GM21367 (cell line): ENCODE results near the gene SLC9A9.

Experiments
- ATAC-seq: cut with Tn5 transposase; IDR thresholded peaks from one replicate; pipeline ENCODE4 v1.9.1; 2021; ENCODE audit not compliant: unreplicated experiment

Gene SLC9A9

DNA sequence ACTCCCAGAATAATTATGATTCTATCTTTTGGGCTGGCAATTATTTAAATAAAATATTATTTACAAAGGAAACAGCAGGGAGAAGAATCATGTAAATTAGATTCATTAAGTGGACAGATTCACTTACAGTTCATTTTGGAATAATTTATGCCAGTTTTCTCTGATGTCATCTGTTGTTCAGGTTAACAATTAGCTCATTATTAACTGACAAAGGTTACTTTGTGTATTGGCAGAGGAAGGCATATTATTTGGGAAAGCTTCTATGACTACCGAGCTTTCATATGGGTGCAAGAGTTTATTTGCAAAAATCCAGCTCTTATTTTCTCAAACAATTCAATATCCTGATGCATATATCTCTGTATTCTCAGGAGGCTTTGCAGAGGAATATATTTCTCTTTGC is 504.3 kb downstream of the SLC9A9 start:
- no peak for ATAC-seq

DNA sequence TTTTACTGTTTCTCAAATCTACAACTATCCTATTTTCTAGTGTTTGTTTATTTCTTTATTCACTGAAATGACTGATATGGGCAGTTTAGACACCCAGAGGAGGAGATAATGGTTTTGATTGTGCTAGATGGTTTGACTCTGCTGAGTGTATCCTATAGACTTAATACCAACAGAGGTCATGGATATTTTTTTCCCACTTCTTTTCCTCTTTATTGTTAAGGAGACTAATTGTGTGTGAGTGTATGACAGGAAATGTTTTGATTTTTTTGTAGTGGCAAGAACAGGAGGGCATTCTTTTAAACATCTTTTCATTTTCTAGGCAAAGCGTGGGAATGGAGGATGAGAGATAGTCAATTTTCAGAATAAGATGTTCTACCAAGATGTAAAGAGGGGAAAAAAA is 505.2 kb downstream of the SLC9A9 start:
- ATAC-seq, result no peak

DNA sequence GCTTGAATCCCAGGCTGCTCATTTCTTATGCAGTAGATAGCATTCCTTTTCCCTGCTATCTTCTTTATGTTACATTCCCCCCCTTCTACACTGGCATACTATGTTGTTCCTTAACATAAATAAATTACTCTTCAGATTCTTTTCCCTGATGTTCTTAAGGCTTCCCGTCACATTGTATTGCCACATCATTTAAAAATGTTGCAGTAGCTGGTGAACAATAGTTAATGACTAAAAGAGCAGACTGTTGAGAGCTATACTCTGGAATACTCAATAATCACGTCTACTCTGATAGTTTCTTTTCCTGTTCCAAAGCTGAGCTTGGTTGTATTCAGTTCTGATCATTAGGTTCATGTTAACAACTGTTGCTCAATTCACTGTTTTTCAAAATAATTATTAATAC is 508.8 kb downstream of the SLC9A9 start:
- ATAC-seq, result no peak

DNA sequence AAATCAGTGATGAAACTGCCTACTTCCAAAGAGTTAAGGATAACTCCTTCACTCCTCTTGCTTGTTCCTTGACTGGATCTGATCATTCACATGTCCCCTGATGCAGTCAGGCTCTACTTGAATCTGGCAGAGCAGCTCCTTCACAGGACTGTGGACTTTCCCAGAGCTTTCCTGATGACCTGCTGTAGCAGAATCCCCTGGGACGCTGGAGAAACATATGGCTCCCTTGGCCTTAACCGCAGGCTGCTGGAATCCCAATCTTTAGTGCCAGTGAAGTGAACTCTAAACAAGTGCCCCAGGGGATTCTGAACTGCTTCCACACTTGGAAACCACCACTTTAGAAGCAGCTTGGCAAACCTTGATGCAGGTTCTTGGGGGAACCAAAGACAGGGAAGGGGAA is 510.9 kb downstream of the SLC9A9 start:
- ATAC-seq, result no peak

DNA sequence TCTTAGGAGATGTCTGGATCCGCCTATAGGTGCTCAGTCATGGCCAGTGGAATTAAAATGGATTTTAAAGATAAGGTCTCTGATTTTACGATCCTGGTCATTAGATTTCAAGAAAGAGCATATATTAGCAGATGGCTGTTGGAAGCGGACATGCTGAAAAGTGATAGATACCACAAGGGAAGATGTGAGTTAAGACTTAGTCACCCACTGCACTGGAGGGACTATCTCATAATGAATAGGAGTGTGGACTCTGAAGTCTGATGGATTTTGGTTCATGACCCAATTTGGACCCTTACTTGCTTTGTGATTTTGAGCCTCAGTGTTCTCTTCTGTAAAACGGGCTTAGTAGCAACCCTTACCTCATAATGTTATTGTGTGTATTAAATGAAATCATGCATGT is 514.0 kb downstream of the SLC9A9 start:
- ATAC-seq, result no peak

DNA sequence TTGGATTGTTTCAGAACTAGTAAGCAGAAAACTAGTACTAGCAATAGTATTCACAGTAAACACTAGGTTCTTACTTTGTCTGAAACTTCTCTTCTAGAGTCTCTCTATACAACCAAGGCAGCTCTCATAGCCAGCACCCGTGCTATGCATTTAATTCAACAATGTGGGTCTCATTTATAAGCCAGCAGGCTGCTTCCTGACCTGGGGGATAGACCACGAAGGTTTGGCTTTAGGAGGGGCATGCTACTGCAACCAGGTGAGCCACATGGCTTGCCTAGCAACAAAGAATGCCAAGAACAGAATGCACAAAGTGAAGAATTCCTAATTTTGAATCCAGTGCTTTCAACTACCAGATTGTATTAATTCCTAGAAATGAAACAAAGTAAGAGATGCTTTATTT is 514.9 kb downstream of the SLC9A9 start:
- ATAC-seq, result no peak

DNA sequence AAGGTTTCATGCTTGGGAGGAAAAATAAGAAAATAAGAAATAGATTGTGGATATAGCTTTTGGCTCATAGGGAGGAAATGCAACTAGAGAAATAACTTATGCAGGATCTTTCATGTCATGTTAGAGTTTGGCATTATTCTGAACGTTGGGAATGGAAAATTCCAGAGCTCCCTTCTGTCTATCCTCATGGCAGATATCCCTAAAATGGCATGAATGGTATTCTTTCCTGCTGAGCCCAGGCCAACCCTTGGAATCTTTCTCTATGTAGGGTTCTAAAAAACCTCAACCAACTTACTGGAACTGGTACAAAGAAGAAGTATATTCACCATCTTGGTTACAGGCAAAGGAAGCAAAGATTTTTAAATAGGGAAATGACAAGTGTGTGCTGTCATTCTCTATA is 516.2 kb downstream of the SLC9A9 start:
- ATAC-seq, result no peak

DNA sequence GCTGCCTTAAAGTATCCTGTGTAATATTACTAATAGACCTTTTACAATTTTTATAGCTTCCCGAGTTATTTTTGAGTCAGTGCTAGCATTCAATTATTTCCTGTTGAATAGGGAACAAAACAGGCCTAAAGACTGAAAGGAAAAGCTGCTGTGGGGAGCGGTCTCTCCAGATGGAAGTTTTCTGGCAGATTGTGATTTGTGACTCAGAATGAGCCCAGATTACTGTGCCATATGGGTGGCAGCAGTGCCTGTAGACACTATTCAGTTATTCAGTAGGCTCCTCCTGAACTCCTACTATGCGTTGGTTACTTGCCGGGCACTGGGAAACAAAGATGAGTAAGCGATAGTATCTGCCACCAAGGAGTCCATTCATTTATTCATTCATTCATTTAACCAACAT is 516.9 kb downstream of the SLC9A9 start:
- no peak for ATAC-seq

DNA sequence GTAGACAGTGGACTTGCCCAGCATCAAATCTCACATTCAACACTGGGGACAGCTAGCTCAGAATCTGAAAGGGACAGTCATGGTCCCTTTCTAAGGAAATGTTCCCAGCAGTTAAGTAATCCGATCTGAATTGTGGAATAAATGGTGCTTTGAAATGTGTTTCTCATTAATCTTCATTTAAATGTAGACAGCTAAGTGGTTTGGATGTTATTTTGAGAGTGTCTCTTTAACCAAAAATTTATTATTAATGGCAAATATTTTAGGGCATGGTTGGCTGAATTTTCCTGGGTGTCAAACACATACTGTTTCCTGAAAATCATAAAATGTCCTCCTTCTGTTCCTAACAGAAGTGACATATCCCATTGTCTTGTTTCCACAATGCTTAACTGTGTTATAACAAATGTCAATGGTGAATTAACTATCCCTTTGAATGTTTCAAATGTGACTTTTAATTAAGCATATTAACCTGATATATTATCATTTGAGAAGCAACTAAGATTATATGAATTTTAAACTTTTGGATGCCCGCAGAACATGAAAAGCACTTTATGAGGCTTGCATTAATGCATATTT is 517.9 kb downstream of the SLC9A9 start:
- ATAC-seq, result no peak

DNA sequence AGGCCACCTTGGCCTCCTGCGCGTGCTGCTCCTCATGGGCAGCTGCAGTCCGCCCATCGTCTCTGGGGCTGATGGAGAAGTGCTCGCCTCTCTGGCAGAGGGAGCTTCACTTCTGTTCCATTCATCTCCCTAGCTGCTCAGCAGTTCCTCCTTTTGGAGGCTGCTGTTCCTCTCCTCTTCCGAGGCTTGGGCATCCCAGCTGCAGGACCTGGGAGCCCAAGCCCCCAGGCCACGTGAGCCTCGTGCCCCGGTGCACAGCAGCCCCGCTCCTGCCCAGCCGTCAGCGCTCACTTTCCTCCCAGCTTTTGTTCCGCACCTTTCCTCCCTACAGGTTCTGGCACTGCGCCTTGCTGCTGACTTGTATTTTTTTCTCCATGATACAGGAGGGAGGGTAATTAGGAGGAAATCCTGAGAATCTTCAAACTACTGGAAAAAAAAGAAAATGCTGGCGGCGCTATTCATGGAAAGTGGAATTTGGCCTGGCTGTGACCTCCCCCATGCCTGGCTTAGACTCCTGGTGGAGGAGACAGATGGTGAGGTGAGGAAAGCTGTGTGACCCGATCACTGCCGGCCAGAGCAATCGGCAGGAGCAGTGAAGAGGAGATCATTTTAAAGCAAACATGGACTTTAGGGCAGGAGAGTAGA is 518.6 kb downstream of the SLC9A9 start:
- ATAC-seq, result no peak

DNA sequence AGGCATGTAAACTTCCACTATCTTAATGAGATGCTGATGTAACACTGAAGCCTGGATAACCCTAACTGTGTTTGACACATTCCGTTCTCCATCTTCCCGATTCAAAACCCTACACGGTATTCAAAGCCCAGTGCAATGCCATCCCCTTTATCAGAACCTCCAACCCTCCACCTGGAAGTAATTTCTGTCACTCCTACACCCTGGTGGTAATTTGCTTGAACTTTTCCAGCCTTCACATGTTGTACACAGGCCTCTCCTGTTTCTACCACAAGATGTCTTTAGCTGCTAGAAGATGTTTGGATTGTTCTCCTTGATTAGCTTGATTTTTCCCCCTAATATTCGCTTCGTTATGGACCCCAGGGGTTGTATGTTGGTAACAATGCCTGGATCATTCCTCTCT is 519.8 kb downstream of the SLC9A9 start:
- no peak for ATAC-seq

DNA sequence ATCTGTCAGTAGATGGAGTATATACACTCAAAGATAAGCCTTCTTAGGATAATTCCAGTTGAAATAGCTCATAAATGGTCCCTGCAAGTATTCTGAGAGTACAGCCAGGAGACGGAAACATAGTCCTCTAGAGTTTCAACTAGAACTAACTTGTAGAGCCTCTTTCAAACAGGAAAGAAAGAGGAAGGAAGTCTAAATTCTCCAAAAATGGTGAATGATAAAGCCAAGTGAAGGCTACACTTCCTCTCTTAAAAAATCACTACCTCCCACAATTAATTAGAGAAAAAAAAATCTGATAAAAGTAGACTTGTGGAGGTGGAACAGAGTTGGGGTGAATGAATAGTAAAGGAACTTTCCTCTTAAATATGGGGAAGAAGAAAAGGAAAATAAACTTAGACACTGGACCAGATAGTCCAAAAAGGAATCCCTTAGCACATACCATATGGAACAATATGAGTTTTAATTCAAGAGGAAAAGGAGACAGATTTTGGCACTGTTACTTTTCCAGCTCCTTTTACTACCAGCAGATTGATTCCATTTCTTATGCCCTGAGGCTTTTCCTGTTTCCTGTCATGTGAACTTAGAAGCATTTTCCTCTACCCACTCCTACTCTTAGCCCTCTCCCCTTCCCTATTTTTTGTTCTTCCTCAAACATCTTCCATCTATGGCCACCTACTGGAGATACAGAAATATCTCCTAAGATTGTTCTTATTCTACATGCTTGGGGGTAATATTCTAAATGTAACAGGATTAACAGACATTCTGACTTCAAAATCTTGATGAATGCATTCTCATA is 521.1 kb downstream of the SLC9A9 start:
- ATAC-seq, result no peak

DNA sequence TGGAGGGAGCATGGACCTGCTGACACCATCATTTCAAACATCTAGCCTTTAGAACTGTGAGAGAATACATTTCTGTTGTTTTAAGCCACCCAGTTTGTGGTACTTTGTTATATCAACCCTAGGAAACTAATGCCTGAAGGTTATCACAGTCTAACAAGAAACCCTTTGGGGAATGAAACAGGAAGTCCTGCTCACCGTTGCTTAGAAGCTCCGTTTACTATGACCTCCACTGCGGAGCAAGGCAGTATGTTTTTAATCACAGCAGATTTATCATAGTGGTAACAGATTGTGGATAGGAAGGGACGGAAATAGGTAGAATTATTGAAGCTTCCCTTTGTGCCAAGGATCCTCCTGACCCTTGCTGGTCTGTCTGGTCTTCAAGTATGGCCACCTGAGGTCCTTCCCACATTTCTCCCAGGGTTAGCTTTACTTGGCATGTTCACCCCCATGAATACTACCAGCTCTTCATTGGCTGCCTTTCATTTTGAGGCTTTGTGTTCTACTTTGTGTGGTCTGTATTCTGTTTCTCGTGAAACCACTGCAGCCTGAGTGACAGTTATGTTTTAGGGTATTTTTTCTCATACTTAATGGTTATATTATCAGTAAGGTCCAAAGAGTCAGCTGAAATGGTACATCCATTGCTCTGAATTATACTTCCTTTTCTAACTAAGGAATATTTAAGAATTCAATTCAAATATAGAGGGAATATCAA is 527.1 kb downstream of the SLC9A9 start:
- no peak for ATAC-seq

DNA sequence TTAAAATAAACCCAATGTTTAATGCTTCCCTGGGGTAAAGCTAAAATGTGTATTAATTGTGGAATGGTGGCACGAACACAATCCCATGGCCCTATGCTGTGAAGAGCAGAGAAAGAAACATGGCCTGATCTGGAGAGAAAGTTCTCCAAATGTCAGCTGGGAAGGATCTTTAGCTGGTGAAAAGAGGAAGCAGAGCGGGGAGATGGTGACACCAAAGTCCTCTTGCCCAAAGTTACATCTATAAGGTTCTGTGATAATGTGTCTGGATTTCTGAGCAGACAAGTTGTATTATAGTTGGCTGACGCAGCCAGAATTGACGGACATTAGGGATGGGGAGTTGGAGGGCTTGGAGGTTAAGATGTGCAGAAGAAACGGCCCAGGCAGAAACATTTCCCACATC is 532.5 kb downstream of the SLC9A9 start:
- ATAC-seq, result no peak

DNA sequence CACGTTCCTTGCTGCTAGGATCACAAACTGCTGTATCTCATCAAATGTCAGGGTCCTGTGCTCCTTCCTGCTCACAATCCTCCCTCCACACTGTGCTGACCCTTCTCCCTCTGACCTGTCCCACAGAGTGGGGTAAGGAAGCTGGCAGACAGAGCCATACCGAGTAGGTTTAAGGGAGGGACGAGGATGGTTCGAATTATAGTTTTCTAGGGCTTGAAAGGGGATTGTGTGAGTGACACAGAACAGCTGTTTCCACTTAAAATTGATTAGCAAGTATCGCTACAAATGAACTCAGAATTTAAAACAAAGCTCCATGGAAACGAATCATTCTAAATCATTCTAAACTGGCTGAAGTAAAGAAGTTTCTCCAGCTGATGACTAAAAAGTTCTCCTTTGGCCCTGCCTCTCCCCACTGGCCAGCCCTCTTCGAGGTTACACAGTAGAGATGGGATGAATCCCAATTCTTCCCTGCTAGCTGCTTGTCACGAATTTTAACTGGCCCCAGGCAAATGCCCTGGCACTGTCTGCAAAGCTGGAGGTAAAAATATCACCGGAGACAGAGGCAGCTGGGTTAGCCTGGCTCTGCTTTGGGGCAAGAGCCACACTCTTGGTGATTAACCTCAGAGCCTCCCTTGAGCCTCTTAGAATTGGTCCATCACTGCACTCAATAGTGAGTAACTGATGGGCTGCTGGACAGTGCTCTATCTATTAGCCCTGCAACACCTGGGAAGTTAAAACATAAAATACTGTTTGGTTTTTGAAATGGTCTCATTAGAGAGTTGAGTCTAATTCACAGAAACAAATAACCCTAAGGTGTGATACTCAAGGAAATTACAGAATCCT is 533.8 kb downstream of the SLC9A9 start:
- no peak for ATAC-seq

DNA sequence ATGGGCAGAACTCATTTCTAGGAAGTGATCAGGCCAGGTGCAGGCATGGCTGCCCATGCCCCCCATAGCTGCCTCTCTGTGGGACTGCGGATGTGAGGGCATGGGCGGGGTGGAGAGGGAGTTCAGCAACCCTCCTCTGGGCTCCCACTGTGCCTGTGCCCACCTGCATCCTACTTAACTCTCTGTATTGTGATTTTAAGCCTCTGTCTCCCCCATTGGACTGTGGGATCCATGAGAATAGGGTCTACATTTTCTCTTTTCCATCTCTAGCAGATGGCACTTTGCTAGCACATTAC is 534.4 kb downstream of the SLC9A9 start:
- ATAC-seq, result no peak

DNA sequence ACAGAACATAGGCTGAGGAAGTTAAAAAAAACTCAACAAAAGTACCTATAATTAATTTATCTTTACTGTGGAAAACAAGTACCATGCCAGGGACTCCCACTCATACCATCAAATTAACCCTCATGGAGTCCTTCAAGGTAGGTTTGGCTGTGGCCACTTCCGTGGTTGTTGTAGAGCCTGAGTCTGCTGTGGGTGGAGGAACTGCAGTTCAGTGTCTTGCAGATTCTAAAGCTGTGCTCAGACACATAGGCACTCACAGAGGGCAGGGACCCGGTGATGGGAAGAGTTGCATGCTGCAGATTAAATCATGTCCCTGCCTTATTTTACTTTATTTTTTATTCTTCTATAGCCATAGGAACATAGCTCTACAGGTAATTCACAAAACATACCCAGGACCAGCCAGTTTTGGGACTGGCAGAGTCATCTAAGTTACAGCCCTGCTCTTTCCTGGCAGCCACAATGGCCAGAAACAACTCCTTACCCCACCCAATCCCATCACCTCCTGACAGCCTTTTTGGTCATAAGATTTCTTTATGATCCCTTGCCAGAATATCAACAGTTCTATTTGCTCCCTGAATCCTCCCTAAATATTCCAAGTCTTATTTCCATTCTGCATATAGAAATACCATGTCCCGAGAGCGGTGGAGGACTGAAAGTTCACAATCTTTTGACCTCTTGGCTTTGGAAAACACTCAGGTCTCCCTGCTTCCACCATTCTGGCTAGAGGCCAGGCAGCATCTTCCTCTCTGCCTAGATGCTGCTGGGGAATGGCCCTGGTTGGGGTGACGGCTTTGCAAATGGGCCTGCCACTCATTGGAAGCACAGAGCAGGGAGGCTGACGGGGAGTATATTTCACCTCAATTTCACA is 535.0 kb downstream of the SLC9A9 start:
- no peak for ATAC-seq

DNA sequence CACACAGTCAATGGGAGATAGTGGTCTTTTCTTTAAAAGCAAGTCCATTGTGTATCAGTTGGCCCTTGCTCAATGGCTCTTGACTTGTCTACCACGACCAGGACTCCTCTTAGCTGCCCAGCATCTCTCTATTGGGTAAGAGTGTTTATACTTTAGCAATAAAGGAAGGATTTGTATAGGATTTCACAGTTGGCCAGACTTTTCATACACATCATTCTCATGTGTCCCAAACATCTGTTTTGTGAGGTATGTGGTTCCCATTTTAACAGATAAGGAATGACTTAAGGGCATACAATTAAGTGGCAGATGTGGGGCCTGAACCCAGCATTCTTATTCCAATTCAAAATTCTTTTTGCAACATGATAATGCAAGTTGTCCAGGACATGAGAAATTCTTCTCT is 537.2 kb downstream of the SLC9A9 start:
- no peak for ATAC-seq

DNA sequence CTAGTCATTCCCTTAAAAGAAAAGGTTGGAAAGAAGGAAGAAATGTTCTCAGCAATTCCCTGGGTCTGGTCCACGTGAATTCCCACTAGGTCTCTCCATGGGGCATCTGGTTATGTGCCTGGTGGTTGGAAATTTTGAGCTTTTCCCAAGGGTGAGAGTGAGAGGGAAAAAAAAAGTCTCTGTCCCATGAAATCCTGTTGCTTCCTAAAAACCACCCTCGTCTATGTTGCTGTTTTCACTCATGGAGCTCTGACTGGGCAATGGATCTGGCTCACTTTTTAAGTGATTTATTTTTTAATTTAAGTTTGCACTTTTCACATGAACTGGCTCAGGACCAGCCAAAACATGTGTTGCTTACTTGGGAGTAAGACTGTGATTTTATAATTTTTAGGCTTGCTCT is 538.6 kb downstream of the SLC9A9 start:
- ATAC-seq, result no peak

DNA sequence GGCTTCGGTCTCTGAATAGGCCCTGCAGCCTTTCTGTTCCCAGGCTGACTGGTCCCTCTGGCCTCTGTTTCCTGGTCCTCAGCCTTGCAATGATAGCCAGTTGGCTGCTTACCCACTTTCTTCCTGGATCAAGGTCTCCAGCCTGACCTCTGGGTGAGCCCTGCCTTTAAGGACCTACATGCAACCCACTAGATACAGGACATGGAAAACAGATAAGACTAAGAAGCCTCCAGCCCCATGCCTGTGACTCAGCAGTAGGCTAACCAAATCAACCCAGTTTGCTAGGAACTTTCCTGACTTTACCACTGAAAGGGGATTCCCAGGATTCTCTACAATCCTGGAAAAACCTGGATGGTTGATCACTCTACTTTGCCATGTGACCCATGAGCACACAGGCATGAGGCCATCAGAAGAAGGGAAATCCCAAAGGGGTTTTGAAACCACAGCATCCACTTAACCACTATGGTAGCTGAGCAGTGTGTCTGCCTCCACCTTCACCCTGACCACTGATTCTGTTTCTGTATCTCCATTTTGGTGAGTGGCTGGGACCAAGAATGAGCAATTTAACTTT is 540.6 kb downstream of the SLC9A9 start:
- ATAC-seq, result no peak
